ENCODE data around the gene DEPDC4.
"Not testable (repeated sequence)": the region's sequence is repeated elsewhere in the genome, so short reads cannot be mapped to it uniquely, and the experiment has no call there.

DEPDC4 gene

DNA sequence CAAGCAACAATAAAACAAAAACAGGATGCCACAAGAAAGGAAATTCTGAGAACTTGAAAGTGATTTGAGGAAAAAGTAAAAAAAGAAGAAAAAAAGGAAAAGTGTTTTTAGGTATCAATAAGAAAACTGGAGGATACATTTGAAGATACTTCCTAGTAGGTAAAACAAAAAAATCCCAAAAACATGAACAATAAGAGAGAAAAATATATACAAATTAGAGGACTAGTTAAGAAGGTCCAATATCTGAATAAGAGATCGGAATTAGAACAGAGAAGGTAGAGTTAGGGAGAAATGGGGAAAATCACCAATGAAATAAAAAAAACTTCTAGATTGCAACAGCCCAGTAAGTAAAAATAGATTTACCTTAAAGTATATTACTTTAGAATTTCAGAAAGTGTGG lies 8.8 kb downstream of the DEPDC4 start:
- no peak for DNase-seq

DNA sequence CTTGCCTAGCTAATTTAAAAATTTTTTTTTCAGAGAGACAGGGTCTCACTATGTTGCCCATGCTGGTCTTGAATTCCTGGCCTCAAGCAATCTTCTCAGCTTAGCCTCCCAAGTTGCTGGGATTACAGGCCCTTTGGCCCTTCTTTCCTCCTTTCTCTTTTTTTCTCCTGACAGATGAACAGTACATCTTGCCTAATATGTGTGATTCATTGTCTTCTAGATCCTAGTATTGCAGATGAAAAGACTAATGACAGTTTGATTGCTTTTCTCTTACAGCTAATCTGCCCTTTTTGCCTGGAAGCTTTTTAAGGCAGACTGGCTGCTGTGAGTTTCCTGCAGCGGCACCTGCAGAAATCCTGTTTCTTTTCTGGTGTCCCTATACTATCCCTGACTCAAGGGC lies 12.0 kb downstream of the DEPDC4 start:
- no peak for DNase-seq

DNA sequence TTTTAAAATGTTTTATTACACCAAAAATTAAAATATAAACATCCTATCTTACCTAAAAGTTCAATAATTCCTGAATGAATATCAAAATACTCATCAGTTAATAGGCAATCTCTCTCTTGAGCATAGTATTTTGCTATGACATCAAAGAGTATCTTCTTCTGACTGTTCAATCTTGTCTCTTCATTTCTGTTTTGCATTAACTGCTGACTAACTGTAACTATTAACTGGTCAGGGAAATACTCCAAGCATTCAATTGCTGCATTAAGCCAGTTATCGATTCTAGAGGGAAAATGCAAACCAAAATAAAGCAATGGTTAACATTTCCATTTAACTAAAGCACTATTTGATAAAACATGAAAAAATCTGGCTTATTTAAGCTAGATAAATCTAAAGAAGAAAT lies 13.4 kb downstream of the DEPDC4 start:
- DNase-seq, result no peak

DNA sequence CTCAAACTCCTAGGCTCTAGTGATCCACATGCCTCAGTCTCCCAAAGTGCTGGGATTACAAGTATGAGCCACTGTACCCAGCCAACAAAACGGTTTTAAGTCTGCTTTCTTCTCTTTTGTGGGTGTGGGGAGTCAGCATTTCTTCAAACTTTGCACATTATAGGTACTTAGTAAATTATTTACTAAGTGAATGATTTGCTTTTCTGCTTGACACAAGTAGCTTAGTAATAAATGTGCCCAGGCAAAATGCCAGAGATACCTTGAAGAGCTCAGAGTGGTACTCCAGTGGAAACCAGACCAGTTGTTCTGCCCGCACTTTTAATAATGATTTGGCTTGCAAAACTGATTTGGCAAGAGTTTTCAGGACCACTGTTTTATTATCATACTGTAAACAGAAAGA lies 15.0 kb downstream of the DEPDC4 start:
- no peak for DNase-seq

DNA sequence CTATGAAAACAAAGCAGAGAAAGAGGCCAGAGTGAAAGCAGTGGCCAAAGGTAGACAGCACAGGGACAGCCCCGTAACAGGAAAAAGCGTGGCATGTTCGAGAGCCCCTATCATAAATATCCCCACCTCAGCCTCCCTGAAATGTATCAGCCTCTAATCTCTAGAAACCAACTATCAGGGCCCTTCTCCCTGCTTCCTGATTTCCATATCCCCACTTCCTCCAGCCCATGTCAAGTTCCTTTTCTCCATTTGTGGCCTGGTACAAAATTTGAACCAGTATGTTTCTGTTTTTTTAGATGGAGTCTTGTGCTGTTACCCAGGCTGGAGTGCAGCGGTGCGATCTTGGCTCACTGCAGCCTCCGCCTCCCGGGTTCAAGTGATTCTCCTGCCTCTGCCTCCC lies 16.9 kb downstream of the DEPDC4 start:
- no peak for DNase-seq

DNA sequence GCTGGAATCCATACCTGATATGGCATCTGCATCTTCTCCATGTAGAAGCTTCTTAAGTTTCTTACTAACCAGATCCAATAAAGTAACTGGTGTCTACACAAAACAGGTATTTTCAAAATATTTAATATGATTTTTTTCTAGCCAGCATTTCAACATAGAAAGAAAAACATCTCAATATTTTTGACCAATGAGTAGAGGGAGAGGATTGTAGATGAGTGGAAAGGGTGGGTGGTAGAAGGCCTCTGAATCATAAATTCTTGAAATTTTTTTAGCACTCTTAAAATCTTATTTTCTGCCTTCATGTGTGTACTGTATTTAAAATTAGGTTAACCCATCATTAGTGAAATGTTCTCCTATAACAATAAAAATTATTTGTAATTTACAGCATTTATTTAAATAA lies 18.0 kb downstream of the DEPDC4 start:
- no peak for DNase-seq

DNA sequence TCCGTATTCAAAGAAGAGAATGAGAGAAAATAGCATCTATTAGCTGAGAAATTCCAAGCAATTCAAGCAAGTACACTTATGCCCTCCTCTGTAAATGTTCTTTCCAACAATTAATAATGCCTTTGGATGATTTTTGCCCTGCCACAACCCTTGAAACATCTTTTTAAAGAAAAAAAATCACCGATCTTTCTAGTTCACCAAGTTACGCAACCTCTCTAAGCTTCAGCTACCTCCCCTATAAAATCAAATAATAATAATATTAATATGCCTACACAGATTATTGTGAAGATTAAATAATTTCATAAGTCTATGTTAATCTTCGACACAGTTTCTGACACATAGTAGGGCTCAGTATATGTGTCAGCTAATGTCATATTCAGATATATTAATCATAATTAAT lies 19.1 kb downstream of the DEPDC4 start:
- no peak for DNase-seq

DNA sequence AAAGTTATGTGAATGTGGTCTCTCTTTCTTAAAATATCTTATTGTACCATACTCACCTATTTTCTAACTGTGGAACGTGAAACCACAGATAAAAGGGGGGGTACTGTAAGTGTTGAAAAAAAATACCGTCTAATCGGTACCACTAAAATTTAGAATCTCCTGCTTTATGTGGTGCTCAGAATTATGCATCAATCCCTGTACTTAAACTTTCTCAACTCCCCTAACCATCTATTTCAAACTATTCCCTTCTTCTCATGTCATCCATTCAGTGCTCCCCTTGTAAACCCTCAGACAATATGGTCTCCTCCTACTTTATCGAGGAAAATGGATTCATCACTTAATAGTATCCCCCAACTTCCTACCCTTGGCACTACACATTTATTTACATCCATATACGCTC lies 23.7 kb downstream of the DEPDC4 start:
- DNase-seq, result no peak

DNA sequence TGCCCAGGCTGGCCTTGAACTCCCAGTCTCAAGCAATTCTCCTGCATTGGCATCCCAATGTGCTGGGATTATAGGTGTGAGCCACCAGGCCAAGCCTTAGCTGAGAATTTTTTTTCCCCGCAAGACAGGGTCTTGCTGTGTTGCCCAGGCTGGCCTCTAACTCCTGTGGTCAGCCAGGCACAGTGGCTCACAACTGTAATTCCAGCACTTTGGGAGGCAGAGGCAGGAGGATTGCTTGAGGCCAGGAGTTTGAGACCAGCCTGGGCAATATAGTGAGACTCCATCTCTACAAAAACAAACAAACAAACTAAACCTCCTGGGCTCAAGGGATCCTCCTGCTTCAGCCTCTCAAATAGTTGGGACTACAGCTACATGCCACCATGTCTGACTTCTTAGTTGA lies 27.3 kb downstream of the DEPDC4 start:
- no peak for DNase-seq

DNA sequence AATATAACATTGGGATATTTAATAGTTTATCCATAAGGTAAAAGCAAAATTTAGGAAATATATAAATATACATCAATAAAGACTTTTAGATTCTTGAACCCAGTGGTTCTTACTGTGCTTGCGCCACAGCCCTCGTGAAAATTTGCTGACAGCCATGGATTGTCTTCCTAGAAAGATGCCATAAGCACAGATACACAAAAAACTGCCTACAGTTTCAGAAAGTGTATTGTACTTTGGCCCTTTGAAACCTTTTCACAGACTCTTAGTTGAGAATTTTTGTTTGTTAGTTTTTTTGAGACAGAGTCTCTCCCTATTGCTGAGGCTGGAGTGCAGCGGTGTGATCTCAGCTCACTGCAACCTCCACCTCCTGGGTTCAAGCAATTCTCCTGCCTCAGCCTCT lies 28.1 kb downstream of the DEPDC4 start:
- DNase-seq, result no peak

DNA sequence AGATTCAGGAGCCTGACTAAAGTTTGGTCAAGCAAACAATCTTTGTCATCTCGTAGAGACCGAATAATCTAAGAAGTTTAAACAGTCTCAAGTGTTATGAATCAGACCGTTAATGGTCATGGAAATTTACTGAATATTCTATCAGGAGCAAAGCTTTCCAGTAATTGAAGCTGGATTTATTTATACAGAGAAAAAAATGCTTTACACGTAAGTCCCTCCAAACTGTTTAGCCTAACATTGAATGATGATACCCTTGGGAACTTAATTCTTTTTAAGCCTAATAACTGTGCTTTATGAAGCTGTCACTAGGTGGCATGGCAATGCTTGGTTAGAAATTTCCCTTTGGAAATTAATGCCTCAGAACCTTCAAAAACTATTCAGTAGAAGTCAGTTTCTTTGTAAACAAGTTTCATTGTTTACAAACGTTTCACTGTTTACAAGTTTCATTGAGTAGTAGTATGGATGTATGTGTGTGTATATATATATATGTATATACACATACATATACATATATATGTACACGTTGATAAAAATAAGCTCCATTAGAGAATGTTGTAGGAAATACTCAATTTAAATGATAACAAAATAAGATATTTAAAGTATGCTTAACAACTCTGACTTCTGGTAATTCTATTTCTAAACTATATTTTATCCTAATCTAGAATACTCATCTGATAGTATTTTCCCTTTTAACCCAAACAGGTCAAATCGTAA lies 32.1 kb downstream of the DEPDC4 start:
- DNase-seq, result peak; percentile 15

DNA sequence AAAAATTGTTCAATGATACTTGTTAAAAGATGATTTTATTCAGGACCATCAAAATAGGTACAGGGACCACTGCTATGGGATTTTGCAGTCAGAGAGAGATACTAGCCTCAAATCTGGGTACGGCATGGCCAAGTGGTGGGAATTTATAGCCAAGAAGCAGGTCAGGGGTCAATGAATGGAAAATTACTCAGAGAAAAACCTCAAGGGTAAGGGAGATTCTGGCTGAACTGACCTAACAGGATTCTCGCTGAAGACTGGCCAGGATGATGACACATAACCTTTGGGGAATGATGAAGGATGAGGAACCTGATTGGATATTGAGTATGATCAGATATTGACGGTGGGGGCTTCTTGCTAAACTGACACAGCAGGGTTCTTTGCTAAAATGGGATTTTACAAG lies 32.7 kb downstream of the DEPDC4 start:
- no peak for DNase-seq

DNA sequence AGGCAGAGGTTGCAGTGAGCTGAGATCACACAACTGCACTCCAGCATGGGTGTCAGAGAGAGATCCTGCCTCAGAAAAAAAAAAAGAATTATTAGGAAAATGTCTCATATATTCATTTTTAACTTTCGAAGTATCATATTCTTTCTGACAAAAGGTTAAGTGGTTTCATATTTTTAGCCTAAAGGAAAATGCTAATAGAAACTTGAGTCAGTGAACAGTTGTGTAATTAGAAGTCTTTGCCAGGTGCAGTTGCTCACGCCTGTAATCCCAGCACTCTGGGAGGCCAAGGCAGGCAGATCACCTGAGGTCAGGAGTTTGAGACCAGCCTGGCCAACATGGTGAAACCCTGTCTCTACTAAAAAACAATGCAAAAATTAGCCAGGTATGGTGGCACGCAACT lies 35.0 kb downstream of the DEPDC4 start:
- not testable (repeated sequence) for DNase-seq

DNA sequence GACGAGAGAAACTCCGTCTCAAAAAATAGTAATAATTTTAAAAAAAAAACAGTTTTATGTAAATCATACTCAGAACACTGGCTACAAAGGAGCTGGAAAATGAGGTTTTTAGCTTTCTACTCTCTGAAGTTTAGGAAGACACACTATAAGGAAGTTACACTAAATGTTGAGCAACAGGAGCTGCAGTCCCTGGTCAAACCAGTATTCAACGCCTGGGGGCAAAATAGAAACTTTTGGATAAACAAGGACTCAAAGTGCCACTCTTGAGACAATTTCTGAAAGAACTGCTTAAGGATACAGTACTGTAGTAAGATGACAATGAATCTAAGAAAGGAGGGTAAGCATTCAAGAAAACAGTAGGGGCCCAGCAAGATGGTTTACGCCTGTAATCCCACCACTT lies 37.0 kb downstream of the DEPDC4 start:
- no peak for DNase-seq

DNA sequence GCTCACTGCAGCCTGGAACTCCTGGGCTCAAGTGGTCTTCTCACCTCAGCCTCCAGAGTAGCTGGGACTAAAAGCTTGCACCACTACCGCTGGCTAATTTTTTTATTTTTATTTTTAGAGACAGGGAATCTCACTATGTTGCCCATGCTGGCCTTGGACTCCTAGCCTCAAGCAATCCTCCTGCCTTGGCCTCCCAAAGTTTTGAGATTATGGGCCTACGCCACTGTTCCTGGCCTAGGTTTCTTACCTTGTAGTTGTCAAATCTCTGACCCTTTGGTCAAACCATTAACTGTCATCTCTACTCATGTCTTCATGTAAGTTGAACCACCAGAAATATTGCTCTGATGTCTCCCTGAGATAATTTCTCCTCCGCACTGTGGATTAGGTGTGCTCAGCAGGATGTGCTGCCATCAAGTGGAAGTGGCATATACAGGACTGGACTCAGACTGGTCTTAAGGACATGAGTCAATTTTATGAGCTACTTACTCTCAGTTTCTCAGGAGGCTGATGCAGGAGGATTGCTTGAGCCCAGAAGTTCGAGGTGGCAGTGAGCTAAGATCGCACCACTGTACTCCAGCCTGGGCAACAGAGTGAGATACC lies 37.7 kb downstream of the DEPDC4 start:
- no peak for DNase-seq

DNA sequence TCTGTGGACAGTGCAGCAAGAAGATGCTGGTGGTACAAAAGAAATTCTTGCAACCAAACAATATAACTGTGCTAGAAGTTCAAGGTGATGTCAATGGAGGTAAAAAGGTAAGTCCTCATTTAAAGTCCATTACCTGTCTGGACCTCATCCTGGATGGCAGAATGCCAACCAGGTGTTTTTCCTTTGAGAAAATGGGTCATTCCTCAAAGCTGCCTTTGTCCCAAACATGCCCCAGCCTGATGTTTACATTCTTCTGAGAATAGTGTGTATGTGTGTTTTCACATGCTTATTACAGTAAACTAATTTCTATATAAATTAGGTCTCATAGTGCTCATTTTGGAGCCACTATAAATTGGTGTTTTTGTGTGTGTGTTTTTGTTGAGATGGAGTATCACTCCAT lies 41.4 kb downstream of the DEPDC4 start:
- DNase-seq, result no peak

DNA sequence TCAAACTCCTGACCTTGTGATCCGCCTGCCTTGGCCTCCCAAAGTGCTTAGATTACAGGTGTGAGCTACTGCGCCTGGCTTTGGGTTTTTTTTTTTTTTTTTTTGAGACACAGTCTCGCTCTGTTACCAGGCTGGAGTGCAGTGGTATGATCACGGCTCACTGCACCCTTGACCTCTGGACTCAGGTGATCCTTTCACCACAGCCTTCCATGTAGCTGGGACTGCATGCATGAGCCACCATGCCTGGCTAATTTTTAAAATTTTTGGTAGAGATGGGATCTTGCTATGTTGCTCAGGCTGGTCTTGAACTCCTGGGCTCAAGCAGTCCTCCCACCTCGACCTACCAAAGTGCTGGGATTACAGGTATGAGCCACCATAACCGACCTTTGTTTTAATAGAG lies 44.7 kb downstream of the DEPDC4 start:
- DNase-seq, result not testable (repeated sequence)

DNA sequence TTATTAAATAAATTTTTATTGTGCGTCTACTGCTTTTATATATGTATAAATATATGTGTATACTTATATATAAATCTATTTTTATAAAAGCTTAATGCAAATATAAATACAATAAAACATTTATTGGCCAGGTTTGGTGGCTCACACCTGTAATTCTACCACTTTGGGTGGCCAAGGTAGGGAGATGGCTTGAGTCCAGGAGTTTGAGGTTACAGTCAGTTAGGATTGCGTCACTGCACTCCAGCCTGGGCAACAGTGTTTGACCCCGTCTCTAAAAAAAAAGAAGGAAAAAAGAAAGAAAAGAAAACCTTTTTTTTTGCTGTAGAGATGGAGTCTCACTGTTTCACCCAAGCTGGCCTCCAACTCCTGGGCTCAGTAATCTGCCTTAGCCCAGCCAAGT lies 45.4 kb downstream of the DEPDC4 start:
- no peak for DNase-seq

DNA sequence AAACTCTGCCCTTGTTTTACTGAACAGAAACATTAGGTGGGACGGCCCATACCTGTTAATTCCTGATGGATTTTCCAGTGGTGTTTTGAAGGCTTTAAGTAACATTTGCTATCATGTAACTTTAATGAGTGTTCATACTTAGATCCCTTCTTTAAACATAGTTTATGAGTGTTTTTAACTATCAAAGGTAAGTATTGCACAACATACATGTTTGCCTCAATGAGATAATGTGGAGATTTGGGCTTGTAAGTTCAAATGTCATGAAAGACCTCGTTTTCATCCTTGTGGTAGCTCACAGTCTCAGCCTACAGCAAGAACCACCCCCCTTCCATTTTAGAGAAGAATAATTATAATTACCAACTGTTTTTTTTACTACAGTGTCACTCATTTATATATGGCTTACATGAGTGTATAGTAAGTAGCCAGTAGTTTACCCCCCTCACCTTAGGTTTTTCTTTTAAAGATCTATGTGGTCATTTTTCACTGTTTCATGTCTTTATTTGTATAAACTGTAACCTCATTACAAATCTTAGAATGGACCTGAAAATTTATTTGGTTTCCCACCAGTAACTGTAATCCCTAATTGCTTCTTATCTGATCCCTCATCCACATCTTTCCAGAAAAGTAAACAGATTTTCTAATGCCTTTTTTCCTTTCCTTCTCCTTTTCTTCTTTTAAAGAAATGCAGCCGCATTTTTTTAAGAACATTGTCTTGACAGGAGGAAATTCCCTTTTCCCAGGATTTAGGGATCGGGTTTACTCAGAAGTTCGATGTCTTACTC lies 47.4 kb downstream of the DEPDC4 start:
- no peak for DNase-seq

DNA sequence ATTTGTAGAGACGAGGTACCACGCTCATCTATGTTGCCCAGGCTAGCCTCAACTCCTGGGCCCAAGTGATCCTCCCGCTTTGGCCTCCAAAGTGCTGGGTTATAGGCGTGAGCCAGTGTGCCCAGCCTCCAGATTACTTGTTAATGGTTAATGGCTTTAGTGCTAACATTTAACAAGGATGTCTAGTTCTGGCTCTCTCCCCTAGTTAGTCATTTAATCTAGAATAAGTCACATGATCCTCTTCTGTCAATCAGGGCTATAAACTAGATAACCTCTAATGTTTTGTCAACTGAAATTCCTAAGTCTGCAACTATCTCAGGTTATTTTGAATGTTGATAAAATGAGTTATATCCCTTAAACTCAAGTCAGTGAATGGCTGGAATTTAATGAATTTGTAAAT lies 50.5 kb downstream of the DEPDC4 start:
- DNase-seq, result no peak

DNA sequence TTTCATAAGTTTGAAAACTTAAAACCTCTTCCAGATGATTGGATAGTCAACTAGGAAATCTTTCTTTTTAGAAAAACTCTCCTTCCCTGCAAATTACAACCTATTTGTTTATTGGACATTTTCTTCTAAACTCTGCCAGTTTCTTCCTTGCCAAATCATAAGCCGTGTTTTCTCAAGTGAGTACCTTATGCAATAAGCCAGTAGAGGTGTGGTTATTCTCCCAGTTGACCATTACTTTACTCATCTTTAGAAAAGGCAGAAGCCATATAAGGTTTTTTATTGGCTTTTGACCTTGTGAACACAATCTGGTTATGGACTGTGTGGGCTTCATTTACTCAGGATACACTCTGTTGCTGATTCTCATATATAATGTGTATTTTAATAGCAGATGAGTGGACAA lies 51.7 kb downstream of the DEPDC4 start:
- no peak for DNase-seq

DNA sequence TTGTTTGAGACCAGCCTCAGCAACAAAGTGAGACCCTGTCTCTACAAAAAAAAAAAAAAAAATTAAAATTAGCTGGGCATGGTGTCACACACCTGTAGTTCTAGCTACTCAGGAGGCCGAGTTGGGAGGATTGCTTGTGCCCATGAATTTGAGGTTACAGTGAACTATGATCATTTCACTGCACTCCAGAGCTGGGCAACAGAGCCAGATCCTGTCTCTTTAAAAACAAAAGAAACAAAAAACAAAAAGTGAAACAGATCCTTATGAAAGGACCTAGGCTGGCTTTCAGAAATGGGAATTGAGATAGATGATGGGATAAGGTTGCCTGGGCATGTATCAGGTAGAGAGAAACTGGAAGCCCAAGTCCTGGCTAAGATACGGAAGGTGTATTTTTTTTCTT lies 52.4 kb downstream of the DEPDC4 start:
- no peak for DNase-seq

DNA sequence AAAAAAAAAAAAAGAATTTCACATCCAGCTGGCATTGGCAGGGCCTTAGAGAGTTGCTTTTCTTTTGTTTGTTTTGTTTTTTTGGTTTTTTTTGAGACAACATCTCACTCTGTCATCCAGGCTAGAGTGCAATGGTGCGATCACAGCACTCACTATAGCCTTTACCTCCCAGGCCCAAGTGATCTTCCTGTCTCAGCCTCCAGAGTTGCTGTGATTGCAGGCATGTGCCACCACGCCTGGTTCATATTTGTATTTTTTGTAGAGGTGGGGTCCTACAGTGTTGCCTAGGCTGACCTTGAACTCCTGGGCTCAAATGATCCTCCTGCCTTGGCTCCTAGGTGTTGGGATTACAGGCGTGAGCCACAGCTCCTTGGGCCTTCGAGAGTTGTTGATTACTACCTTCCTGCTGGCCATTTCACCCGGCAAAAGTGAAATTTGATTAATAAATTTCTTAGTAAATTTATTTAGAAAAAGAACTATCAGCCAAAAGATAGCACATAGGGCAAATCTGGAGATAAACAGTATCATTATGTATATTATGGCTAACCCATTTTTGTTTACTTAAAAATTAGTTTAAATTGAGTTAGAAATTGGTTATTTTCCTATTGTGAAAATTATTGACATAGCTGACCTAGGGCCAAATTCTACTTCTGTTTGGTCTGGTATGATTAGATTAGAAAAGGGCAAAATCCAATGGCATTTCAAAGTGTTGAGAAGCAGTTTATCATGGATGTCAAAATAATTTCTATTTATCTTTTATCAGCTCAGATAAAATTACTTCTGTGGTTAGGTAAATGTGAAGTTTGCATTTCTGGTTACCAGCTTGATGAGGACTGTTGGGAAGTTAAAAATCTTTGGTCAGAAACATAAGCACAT lies 53.6 kb downstream of the DEPDC4 start:
- no peak for DNase-seq
